H1 (cell line): ENCODE data around the gene ZDHHC8. TPM values are rescaled to one million over a fixed set of nuclear protein-coding genes. Genes with fewer than 3 reads are reported as not detected.

Experiments
- CTCF ChIA-PET: fragments of 300-600 bp; sonication (Branson Sonifier 250); formaldehyde crosslinking; loops from one replicate; lab custom pipeline; 2021; ENCODE audit not compliant: partially characterized antibody; lab: Charles Lee
- POLR2A ChIA-PET: fragments of 300-600 bp; sonication (Branson Sonifier 250); formaldehyde crosslinking; loops from one replicate; lab custom pipeline; 2021; ENCODE audit warnings: inconsistent platforms; ENCODE audit not compliant: partially characterized antibody; lab: Charles Lee
- DNase-seq, 2 experiments: peaks; one replicate each; pipeline versions ENCODE4 v3.0.0 to v3.0.0-alpha.2; 2010 to 2022; ENCODE audit warnings: low spot score in 2 of 2, low read depth in 1 of 2, mixed read lengths in 1 of 2
- FAIRE-seq: peaks from 2 replicates; lab custom pipeline; 2011; peaks lifted over from hg19 to GRCh38; lab: Jason Lieb, UNC
- H2AFZ ChIP-seq: 2 replicates; pipeline ENCODE4 v1.8.1; 2012; ENCODE audit warnings: low read length, inconsistent platforms
- H2AK5ac ChIP-seq: 2 replicates; pipeline ENCODE4 v1.6.1; 2013; ENCODE audit warnings: low read depth, low read length
- H2BK120ac ChIP-seq: replicated peaks from 2 replicates; pipeline ENCODE3; 2013; ENCODE audit warnings: low read depth, low read length, inconsistent platforms
- H2BK12ac ChIP-seq: 2 replicates; pipeline ENCODE4 v1.6.1; 2013; ENCODE audit warnings: low read depth, low read length
- H2BK15ac ChIP-seq: 2 replicates; pipeline ENCODE4 v1.6.1; 2013; ENCODE audit warnings: low read length
- H2BK20ac ChIP-seq: 2 replicates; pipeline ENCODE4 v1.6.1; 2013; ENCODE audit warnings: low read length
- H2BK5ac ChIP-seq: 2 replicates; pipeline ENCODE4 v1.6.1; 2013; ENCODE audit warnings: low read depth, low read length
- H3K14ac ChIP-seq: 2 replicates; pipeline ENCODE4 v1.6.1; 2013; ENCODE audit warnings: inconsistent platforms; ENCODE audit not compliant: insufficient read length
- H3K18ac ChIP-seq: 2 replicates; pipeline ENCODE4 v1.6.1; 2013; ENCODE audit warnings: low read length; ENCODE audit errors: extremely low read depth
- H3K23ac ChIP-seq: 2 replicates; pipeline ENCODE4 v1.6.1; 2013; ENCODE audit warnings: inconsistent platforms; ENCODE audit not compliant: insufficient read length
- H3K23me2 ChIP-seq: 2 replicates; pipeline ENCODE4 v1.6.1; 2013; ENCODE audit warnings: low read depth, low read length
- H3K27ac ChIP-seq: 2 replicates; pipeline ENCODE4 v1.6.1; 2011; ENCODE audit warnings: low read depth, low read length, inconsistent platforms
- H3K27me3 ChIP-seq, 4 experiments: replicated peaks in 1 of 4; 1 replicate in 1 of 4; 2 replicates in 3 of 4; pipeline versions ENCODE4 v1.6.1 to v1.8.1; 2011 to 2013; ENCODE audit warnings: low read length in 3 of 4, mild to moderate bottlenecking in 3 of 4, inconsistent platforms in 2 of 4, mixed read lengths in 2 of 4, moderate library complexity in 1 of 4; ENCODE audit not compliant: control insufficient read depth in 3 of 4, insufficient read depth in 3 of 4; ENCODE audit errors: extremely low read depth in 1 of 4
- H3K36me3 ChIP-seq, 4 experiments: 2 replicates each; pipeline versions ENCODE4 v1.6.1 to v1.8.1; 2011 to 2013; ENCODE audit warnings: mild to moderate bottlenecking in 4 of 4, low read length in 3 of 4, moderate library complexity in 2 of 4, control low read depth in 1 of 4, inconsistent platforms in 1 of 4; ENCODE audit not compliant: insufficient read depth in 4 of 4, control insufficient read depth in 2 of 4
- H3K4ac ChIP-seq: replicated peaks from 2 replicates; pipeline ENCODE3; 2013; ENCODE audit warnings: low read length, low read depth, mixed read lengths, inconsistent platforms; ENCODE audit not compliant: insufficient read length
- H3K4me1 ChIP-seq, 4 experiments: replicated peaks in 1 of 4; 1 replicate in 1 of 4; 2 replicates in 3 of 4; pipeline versions ENCODE4 v1.6.1 to v1.8.1; 2011 to 2013; ENCODE audit warnings: low read length in 3 of 4, inconsistent platforms in 2 of 4, mixed read lengths in 1 of 4; ENCODE audit not compliant: insufficient read depth in 4 of 4, control insufficient read depth in 3 of 4
- H3K4me2 ChIP-seq, 2 experiments: 2 replicates each; pipeline versions ENCODE4 v1.6.1 to v1.8.1; 2011 to 2013; ENCODE audit warnings: low read depth in 2 of 2, low read length in 2 of 2, control low read depth in 1 of 2, inconsistent platforms in 1 of 2, mild to moderate bottlenecking in 1 of 2; ENCODE audit not compliant: insufficient read depth in 1 of 2
- H3K4me3 ChIP-seq, 4 experiments: fragments of 200-600, 300-600 bp in 1 of 4; sonication (generic), shearing (Covaris generic), sonication (Bioruptor Twin) in 1 of 4; 2 replicates each; pipeline versions ENCODE4 v1.5.1 to v1.8.1; 2011 to 2016; ENCODE audit warnings: low read length in 4 of 4, low read depth in 3 of 4, control low read depth in 2 of 4, inconsistent platforms in 2 of 4, mild to moderate bottlenecking in 2 of 4, mixed read lengths in 1 of 4, moderate library complexity in 1 of 4; ENCODE audit not compliant: insufficient read depth in 2 of 4; ENCODE audit errors: extremely low read depth in 1 of 4
- H3K56ac ChIP-seq: replicated peaks from 2 replicates; pipeline ENCODE3; 2013; ENCODE audit warnings: low read depth, mild to moderate bottlenecking, mixed read lengths, low read length, inconsistent platforms; ENCODE audit not compliant: insufficient read length
- H3K79me1 ChIP-seq: 2 replicates; pipeline ENCODE4 v1.6.1; 2013; ENCODE audit warnings: low read depth, low read length, control low read depth
- H3K79me2 ChIP-seq, 2 experiments: 2 replicates each; pipeline versions ENCODE4 v1.6.1 to v1.8.1; 2012 to 2013; ENCODE audit warnings: low read length in 2 of 2, mild to moderate bottlenecking in 2 of 2, inconsistent platforms in 1 of 2; ENCODE audit not compliant: insufficient read depth in 2 of 2, control insufficient read depth in 1 of 2
- H3K9ac ChIP-seq, 4 experiments: replicated peaks in 1 of 4; 1 replicate in 1 of 4; 2 replicates in 3 of 4; pipeline versions ENCODE4 v1.6.1 to v1.8.1; 2011 to 2013; ENCODE audit warnings: low read depth in 3 of 4, low read length in 3 of 4, control low read depth in 2 of 4, mild to moderate bottlenecking in 2 of 4, moderate library complexity in 2 of 4, inconsistent platforms in 1 of 4; ENCODE audit errors: extremely low read depth in 1 of 4
- H3K9me3 ChIP-seq, 2 experiments: 2 replicates each; pipeline versions ENCODE4 v1.6.1 to v1.8.1; 2012 to 2013; ENCODE audit warnings: mild to moderate bottlenecking in 2 of 2, moderate library complexity in 2 of 2, control low read depth in 1 of 2, inconsistent platforms in 1 of 2, low read depth in 1 of 2, low read length in 1 of 2, mixed read lengths in 1 of 2; ENCODE audit not compliant: insufficient read depth in 2 of 2
- H4K20me1 ChIP-seq, 2 experiments: replicated peaks in 1 of 2; 2 replicates each; pipeline versions ENCODE3 to v1.8.1; 2011 to 2013; ENCODE audit warnings: inconsistent platforms in 2 of 2, low read length in 2 of 2, mild to moderate bottlenecking in 1 of 2; ENCODE audit not compliant: insufficient read depth in 2 of 2, control insufficient read depth in 1 of 2
- H4K5ac ChIP-seq: 2 replicates; pipeline ENCODE4 v1.6.1; 2013; ENCODE audit warnings: low read length, low read depth, mixed read lengths, inconsistent platforms; ENCODE audit not compliant: insufficient read length
- H4K8ac ChIP-seq: 2 replicates; pipeline ENCODE4 v1.8.0; 2013; ENCODE audit warnings: mild to moderate bottlenecking, moderate library complexity, low read length, inconsistent platforms; ENCODE audit not compliant: insufficient read depth; ENCODE audit errors: extremely low read depth
- H4K91ac ChIP-seq: replicated peaks from 2 replicates; pipeline ENCODE3; 2013; ENCODE audit warnings: low read length, mixed read lengths, inconsistent platforms; ENCODE audit not compliant: insufficient read length
- KDM5A ChIP-seq: fragments of 200-600 bp; IDR thresholded peaks from 2 replicates; pipeline ENCODE4 v1.7.1; 2012; ENCODE audit warnings: mild to moderate bottlenecking, low read length, inconsistent platforms, mixed read lengths
- NANOG ChIP-seq: IDR thresholded peaks from 2 replicates; pipeline ENCODE4 v1.6.1; 2011; ENCODE audit warnings: low read length, low read depth, mild to moderate bottlenecking, inconsistent platforms; ENCODE audit not compliant: insufficient read depth, poor library complexity, severe bottlenecking
- SP2 ChIP-seq: IDR thresholded peaks from 2 replicates; pipeline ENCODE4 v1.6.1; 2012; ENCODE audit warnings: mild to moderate bottlenecking, low read length, inconsistent platforms
- WGBS, 2 experiments: shearing (Covaris generic) in 1 of 2; methylation state at CpG; one replicate each; pipeline versions ENCODE4 v1.1.6 to v1.1.7; 2013 to 2015; ENCODE audit warnings: low lambda C conversion rate in 2 of 2, mixed read lengths in 2 of 2, inconsistent platforms in 1 of 2, low coverage in 1 of 2, missing lambda C conversion rate in 1 of 2; ENCODE audit not compliant: insufficient replicate concordance in 2 of 2, insufficient coverage in 1 of 2, insufficient read length in 1 of 2; ENCODE audit errors: extremely low coverage in 1 of 2, missing lambda C conversion rate in 1 of 2; 5-methylcytosine and 5-hydroxymethylcytosine counted together
- polyA plus RNA-seq, 7 experiments: library from polyadenylated mRNA; depleted of rRNA in 3 of 7; stranded (reverse) in 5 of 7; unstranded in 2 of 7; fragments of >200 nt in 5 of 7; fragments of 200-250 nt in 2 of 7; gene quantifications; 1 replicate in 5 of 7; 2 replicates in 1 of 7; 4 replicates in 1 of 7; pipeline versions ENCODE4 v1.2.1 to v1.2.3, GENCODE V29; 2011 to 2013; ENCODE audit warnings: missing spikeins in 2 of 7, mixed read lengths in 2 of 7
- total RNA-seq: library from RNA; stranded (reverse); fragmentation: NEBNext Ultra II Directional; extraction: Animal tissue kit (Norgen Biotek cat#: 25700); gene quantifications from 2 replicates; pipeline ENCODE4 v1.2.1, GENCODE V29; 2021

The ZDHHC8 gene
- total and polyA plus RNA-seq, 2 of the 8 experiments (the other 6 are each of a cell fraction or from before 2014, with no cell fraction given): 18.6 to 65.6 TPM

GRCh38 chr22:20142711-20143621 lies 11.4 kb downstream of the ZDHHC8 start:
- Histone ChIP-seq H4K20me1 (peaks cover 2 to 18% of the 10 kb centered on the region in 2 experiments), H4K8ac (no peak overlapping the region; the same call in 1 of the 2 replicates), H3K79me1 (peaks cover 6% of the 10 kb centered on the region), H4K5ac (no peak overlapping the region), H3K4me3 (no peak overlapping the region), H3K36me3 (peaks cover 0 to 6% (median 2%) of the 10 kb centered on the region in 4 experiments; a peak in 1 of 8 replicates), H3K23ac (no peak overlapping the region), H4K91ac (no peak overlapping the region), H3K4me2 (no peak overlapping the region), H3K27ac (no peak overlapping the region), H3K23me2 (no peaks in the 10 kb centered on the region), H3K4me1 (no peaks in the 10 kb centered on the region), H3K9ac (no peak overlapping the region), H2BK20ac (no peak overlapping the region), H2AFZ (no peak overlapping the region), H3K56ac (no peak overlapping the region), H2BK5ac (no peak overlapping the region), H3K9me3 (no peaks in the 10 kb centered on the region), H3K4ac (no peak overlapping the region), H2BK12ac (no peak overlapping the region), H3K14ac (no peak overlapping the region), H3K27me3 (no peaks in the 10 kb centered on the region), H2BK15ac (no peak overlapping the region), H3K79me2 (no peaks in the 10 kb centered on the region), H2AK5ac (no peak overlapping the region), H2BK120ac (no peak overlapping the region), H3K18ac (no peak overlapping the region)
- WGBS, 2 experiments: 94% methylated on average over 36 of the region's 65 CpGs; no CpG with 5 or more reads in 1 of the 2 experiments
- ChIA-PET POLR2A (interaction anchor here (2.0 to 10.1 kb wide), 3 partner anchors 16 to 24 kb away, joined by 11 to 104 read pairs (median 14); partner anchors contain the start of gene TRMT2A), CTCF (interaction anchor here (0.7 to 1.1 kb wide), 2 partner anchors 12 to 60 kb away, joined by 3 read pairs; no protein-coding TSS in a partner anchor)
- TF ChIP-seq NANOG (no peak), KDM5A (no peak), SP2 (no peak)
- no peak for DNase-seq
- FAIRE-seq: no peak
